Sigmoid colon (tissue), 7 donors: ENCODE data around the gene CUZD1. TPM values are rescaled to one million over a fixed set of nuclear protein-coding genes. Genes with fewer than 3 reads are reported as not detected.

Source experiments
- DNase-seq: peaks from one replicate; pipeline ENCODE4 v3.0.0-alpha.2; 2019
- H3K27ac ChIP-seq, 4 donors: fragments of 200-600 bp; sonication (generic); one replicate each; pipeline ENCODE4 v1.5.1; 2016 to 2019; ENCODE audit warnings: mild to moderate bottlenecking in 1 of 4
- H3K27me3 ChIP-seq, 3 donors: fragments of 200-600 bp; sonication (generic); one replicate each; pipeline ENCODE4 v1.5.1; 2019; ENCODE audit warnings: mild to moderate bottlenecking in 1 of 3
- H3K36me3 ChIP-seq, 4 donors: fragments of 200-600 bp; sonication (generic); one replicate each; pipeline ENCODE4 v1.5.1; 2016 to 2019
- H3K4me1 ChIP-seq, 4 donors: fragments of 200-600 bp; sonication (generic); one replicate each; pipeline ENCODE4 v1.5.1; 2017 to 2019
- H3K4me3 ChIP-seq, 4 donors: fragments of 200-600 bp; sonication (generic); one replicate each; pipeline ENCODE4 v1.5.1; 2017 to 2019; ENCODE audit warnings: mild to moderate bottlenecking in 2 of 4, moderate library complexity in 1 of 4
- H3K9me3 ChIP-seq, 4 donors: fragments of 200-600 bp in 3 of 4; sonication (generic) in 3 of 4; one replicate each; pipeline versions ENCODE4 v1.5.1 to v1.6.1; 2013 to 2019
- EP300 ChIP-seq, 4 donors: sonication (generic); formaldehyde crosslinking; IDR thresholded peaks; one replicate each; pipeline ENCODE4 v1.6.1; 2017; ENCODE audit warnings: antibody characterized with exemption in 4 of 4
- POLR2A ChIP-seq, 2 donors: fragments of 450-650 bp; IDR thresholded peaks; one replicate each; pipeline ENCODE4 v1.6.1; 2016; ENCODE audit warnings: antibody characterized with exemption in 2 of 2, mild to moderate bottlenecking in 2 of 2, moderate library complexity in 2 of 2
- POLR2AphosphoS5 ChIP-seq, 4 donors: sonication (generic); formaldehyde crosslinking; IDR thresholded peaks; one replicate each; pipeline ENCODE4 v1.6.1; 2017; ENCODE audit warnings: antibody characterized with exemption in 4 of 4
- WGBS, 2 donors: extraction: QIAGEN DNeasy Blood & Tissue Kit; methylation state at CpG; one replicate each; pipeline ENCODE4 v1.1.7; 2013; 5-methylcytosine and 5-hydroxymethylcytosine counted together
- intact Hi-C: fragments of 100-400 bp; cut with DNase I; formaldehyde crosslinking; loops from one replicate; pipeline ENCODE4 v1.15.1; 2023
- polyA plus RNA-seq, 3 donors: library from polyadenylated mRNA; stranded (reverse); fragments of 200-250 nt; gene quantifications; one replicate each; pipeline ENCODE4 v1.2.3, GENCODE V29; 2013
- total RNA-seq, 4 donors: library from RNA; depleted of rRNA; stranded (reverse); fragments of >200 nt; gene quantifications; one replicate each; pipeline ENCODE4 v1.1.0, GENCODE V29; 2016
- TF ChIP-seq, protein P1 (sequence below), 4 experiments: fragments of 450-650 bp in 3 of 4; fragments of 200-600 bp in 1 of 4; IDR thresholded peaks; one replicate each; pipeline ENCODE4 v1.5.1; 2016 to 2019; ENCODE audit warnings: antibody characterized with exemption in 4 of 4, mild to moderate bottlenecking in 3 of 4, moderate library complexity in 2 of 4
- donor health status: healthy with polysubstance abuse.
- donor health status: Bipolar disorder and iron deficiency.
- donor health status: healthy.

CUZD1 gene
- total and polyA plus RNA-seq, 7 donors = 0.36 to 4.2 (median 0.60) TPM; not detected in 3

DNA sequence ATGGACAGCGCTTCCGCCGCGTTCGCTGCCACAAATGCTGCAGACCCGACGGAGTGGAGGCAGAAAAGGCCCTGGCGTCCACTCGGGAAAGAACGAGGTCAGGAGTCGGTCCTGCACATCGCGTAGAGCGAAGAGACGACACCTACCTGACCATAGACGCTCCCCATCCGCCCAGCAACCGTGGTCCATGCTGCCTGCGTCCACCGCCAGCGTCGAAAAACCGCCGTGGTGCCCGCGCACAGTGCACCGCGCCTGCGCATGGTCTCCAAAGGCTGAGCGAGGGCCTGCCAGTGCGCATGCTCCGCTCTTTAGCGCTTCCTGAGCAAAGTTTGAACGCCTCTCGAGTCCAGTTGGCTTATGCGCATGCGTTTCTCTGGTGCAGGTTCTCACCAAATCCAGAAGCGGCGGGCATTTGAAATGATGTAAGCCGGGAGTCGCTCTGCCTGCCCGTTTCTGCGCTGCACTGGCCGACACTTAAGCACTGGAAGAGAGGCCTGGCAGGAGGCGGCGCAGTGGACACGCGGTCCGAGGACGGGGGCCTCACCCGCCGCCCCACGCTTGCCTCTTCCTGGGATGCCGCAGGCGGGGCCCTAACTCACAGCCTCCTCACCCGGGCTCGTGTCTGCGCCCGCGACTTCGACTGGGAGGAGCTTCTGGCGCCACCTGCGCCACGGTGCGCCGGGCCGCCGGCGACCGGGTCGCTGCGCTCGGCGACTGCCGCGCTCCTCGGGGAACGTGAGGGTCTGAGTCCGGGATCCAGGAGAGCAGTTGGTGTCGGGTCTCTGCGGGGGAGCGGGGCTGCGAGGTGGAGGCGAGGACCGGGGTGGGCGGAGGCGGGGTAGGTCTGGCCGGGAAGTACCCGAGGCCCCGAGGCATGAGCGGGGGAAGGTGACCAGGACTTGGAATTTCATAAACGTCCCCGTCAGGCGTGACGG lies 33.9 kb upstream of the CUZD1 start, which contains the start of gene FAM24B:
Gene FAM24B, minus strand, starts transcription at position 243 of the 935 bp plus-strand sequence. CDS start 29,066 bp downstream, outside the sequence.
- Histone ChIP-seq H3K4me3 (peak within 1 kb of the TSS; percentile 36 to 63 (median 56)), H3K4me1 (peaks cover 0 to 18% (median 13%) of the 10 kb centered on the region in 4 donors), H3K27ac (peak within 1 kb of the TSS; percentile 30 to 65 (median 56)), H3K27me3 (no peaks in the 10 kb centered on the region), H3K36me3 (no peaks in the 10 kb centered on the region), H3K9me3 (no peaks in the 10 kb centered on the region)
- TF ChIP-seq, protein P1, sequence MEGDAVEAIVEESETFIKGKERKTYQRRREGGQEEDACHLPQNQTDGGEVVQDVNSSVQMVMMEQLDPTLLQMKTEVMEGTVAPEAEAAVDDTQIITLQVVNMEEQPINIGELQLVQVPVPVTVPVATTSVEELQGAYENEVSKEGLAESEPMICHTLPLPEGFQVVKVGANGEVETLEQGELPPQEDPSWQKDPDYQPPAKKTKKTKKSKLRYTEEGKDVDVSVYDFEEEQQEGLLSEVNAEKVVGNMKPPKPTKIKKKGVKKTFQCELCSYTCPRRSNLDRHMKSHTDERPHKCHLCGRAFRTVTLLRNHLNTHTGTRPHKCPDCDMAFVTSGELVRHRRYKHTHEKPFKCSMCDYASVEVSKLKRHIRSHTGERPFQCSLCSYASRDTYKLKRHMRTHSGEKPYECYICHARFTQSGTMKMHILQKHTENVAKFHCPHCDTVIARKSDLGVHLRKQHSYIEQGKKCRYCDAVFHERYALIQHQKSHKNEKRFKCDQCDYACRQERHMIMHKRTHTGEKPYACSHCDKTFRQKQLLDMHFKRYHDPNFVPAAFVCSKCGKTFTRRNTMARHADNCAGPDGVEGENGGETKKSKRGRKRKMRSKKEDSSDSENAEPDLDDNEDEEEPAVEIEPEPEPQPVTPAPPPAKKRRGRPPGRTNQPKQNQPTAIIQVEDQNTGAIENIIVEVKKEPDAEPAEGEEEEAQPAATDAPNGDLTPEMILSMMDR (IDR thresholded peaks at IDR 0.05) = no peak
- TF ChIP-seq POLR2AphosphoS5 (IDR thresholded peaks at IDR 0.05) = peak in 3 of 4 donors; percentile 32 to 66 (median 50)
- DNase-seq = peak; percentile 98
- intact Hi-C loops = loop anchor here (1.0 kb wide), 1 partner anchor 129 kb away; the partner anchor contains the start of gene IKZF5
- 4 to 7% methylated on average over 95 of the region's 95 CpGs for WGBS, 2 donors

- no peaks in the 10 kb centered on the region for H3K9me3 ChIP-seq
- H3K27ac ChIP-seq = peak overlapping the region; percentile 19 to 65 (median 56)
- TF ChIP-seq EP300 (IDR thresholded peaks at IDR 0.05) (no peak), POLR2A (IDR thresholded peaks at IDR 0.05) (no peak), POLR2AphosphoS5 (IDR thresholded peaks at IDR 0.05) (no peak)
- TF ChIP-seq, protein P1 (IDR thresholded peaks at IDR 0.05) = no peak
- DNase-seq = no peak
- peaks cover 0 to 18% (median 13%) of the 10 kb centered on the region in 4 donors for H3K4me1 ChIP-seq
- H3K4me3 ChIP-seq = peak overlapping the region; percentile 36 to 63 (median 56)
- no peaks in the 10 kb centered on the region for H3K36me3 ChIP-seq
- H3K27me3 ChIP-seq = no peaks in the 10 kb centered on the region
- 30 to 57% methylated on average over 14 of the region's 14 CpGs for WGBS, 2 donors
- intact Hi-C loops = loop anchor here (1.0 kb wide), 1 partner anchor 129 kb away; the partner anchor contains the start of gene IKZF5
These were observed 33.2 kb upstream of the CUZD1 start for GRCh38 chr10:122878799-122879338.

DNA sequence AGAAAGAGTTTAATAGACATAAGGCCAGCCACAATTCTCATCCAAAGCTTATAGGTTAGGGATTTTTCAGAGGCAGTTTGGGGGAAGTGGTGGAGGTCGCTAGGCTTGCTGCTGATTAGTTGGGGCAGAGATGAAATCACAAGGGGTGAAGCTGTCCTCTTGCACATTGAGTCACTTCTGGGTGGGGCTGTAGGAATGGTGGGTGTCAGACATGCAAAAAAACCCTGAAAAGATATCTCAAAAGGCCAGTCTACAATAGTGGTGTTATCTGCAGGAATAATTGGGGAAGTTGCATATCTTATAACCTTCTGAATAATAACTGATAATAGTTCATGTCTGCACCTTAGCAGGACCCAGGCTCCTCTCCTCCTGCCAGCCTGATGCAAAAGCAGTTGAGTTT lies 31.6 kb upstream of the CUZD1 start:
- TF ChIP-seq POLR2AphosphoS5 (IDR thresholded peaks at IDR 0.05) = no peak
- TF ChIP-seq POLR2A (IDR thresholded peaks at IDR 0.05) = no peak
- TF ChIP-seq EP300 (IDR thresholded peaks at IDR 0.05) = no peak
- TF ChIP-seq, protein P1 (IDR thresholded peaks at IDR 0.05) = no peak
- intact Hi-C loops = no loop called here
- no peak overlapping the region for H3K27ac ChIP-seq
- H3K9me3 ChIP-seq = no peaks in the 10 kb centered on the region
- WGBS, 2 donors = 70 to 90% methylated on average over 1 of the region's 1 CpG
- H3K27me3 ChIP-seq = no peaks in the 10 kb centered on the region
- no peak overlapping the region for H3K4me3 ChIP-seq
- DNase-seq = no peak
- H3K4me1 ChIP-seq = peaks cover 0 to 18% (median 13%) of the 10 kb centered on the region in 4 donors
- H3K36me3 ChIP-seq = no peaks in the 10 kb centered on the region

DNA sequence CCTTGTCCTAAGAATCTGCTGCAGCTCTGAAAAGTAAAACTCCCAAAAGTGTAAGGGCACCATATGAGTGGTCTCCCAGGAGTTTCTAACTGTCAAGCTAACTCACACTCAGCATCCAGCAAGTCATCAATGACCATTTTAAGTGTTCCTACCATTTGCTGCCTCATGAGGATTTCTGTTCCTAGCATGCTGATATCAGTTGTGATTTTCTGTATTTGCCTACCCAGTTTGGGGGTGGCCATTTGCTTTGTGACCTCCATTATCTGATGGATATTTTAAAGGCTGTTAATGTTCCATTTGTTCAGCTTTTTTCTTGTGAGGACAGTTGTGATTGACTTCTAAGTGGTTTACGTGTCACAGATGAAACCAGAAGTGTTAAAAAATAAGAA lies 30.8 kb upstream of the CUZD1 start:
- no peak for DNase-seq
- intact Hi-C loops = no loop called here
- WGBS, 2 donors = 94 to 96% methylated on average over 1 of the region's 1 CpG
- H3K27me3 ChIP-seq = no peaks in the 10 kb centered on the region
- no peak overlapping the region for H3K27ac ChIP-seq
- TF ChIP-seq POLR2A (IDR thresholded peaks at IDR 0.05) (no peak), POLR2AphosphoS5 (IDR thresholded peaks at IDR 0.05) (no peak), EP300 (IDR thresholded peaks at IDR 0.05) (no peak)
- TF ChIP-seq, protein P1 (IDR thresholded peaks at IDR 0.05) = no peak
- H3K4me1 ChIP-seq = peaks cover 0 to 18% (median 13%) of the 10 kb centered on the region in 4 donors
- H3K9me3 ChIP-seq = no peaks in the 10 kb centered on the region
- H3K36me3 ChIP-seq = no peaks in the 10 kb centered on the region
- no peak overlapping the region for H3K4me3 ChIP-seq
